AG09319 (cell line): Measurements from ENCODE around the gene GBP6.
"Not testable (repeated sequence)": the region's sequence is repeated elsewhere in the genome, so short reads cannot be mapped to it uniquely, and the experiment has no call there.

Experiments used
- DNase-seq: peaks from one replicate; pipeline ENCODE4 v3.0.0-alpha.2; 2010; ENCODE audit warnings: low read depth; ENCODE audit errors: extremely low read depth
- CTCF ChIP-seq: IDR thresholded peaks from 2 replicates; pipeline ENCODE4 v1.5.1; 2011; ENCODE audit warnings: low read depth, mild to moderate bottlenecking, inconsistent platforms, low read length, moderate library complexity

GBP6 gene

GRCh38 chr1:89363638-89364536 is at the start of gene GBP6:
Gene GBP6 (plus strand): TSS chr1:89364059. CDS start chr1:89368552, 4,493 bp downstream.
- no peak for DNase-seq
- TF ChIP-seq CTCF, result no peak

GRCh38 chr1:89322402-89322801 is 41.5 kb upstream of the GBP6 start:
- DNase-seq, result no peak
- TF ChIP-seq CTCF, result no peak

GRCh38 chr1:89331890-89332289 is 32.0 kb upstream of the GBP6 start:
- no peak for TF ChIP-seq CTCF
- no peak for DNase-seq

- no peak for DNase-seq
- no peak for TF ChIP-seq CTCF
Observed at GRCh38 chr1:89332461-89332860, 31.4 kb upstream of the GBP6 start.

GRCh38 chr1:89335486-89335885 is 28.4 kb upstream of the GBP6 start:
- no peak for TF ChIP-seq CTCF
- no peak for DNase-seq

GRCh38 chr1:89337903-89338302 is 26.0 kb upstream of the GBP6 start:
- no peak for TF ChIP-seq CTCF
- no peak for DNase-seq

GRCh38 chr1:89339039-89339438 is 24.8 kb upstream of the GBP6 start:
- DNase-seq, result no peak
- TF ChIP-seq CTCF, result no peak

- not testable (repeated sequence) for DNase-seq
Observed at GRCh38 chr1:89345479-89345878, 18.4 kb upstream of the GBP6 start.
